ENCODE measurements around the gene KLK8.

- TF ChIP-seq CTCF (IDR thresholded peaks at IDR 0.05; ENCODE audit: low read length) (no peak), EZH2 (IDR thresholded peaks at IDR 0.05; ENCODE audit: borderline replicate concordance, low read length) (no peak)
Measured at GRCh38 chr19:51027126-51027806, 25.9 kb upstream of the KLK8 start.

Measured in OCI-LY1 (cell line).